Measurements from ENCODE around the gene POLRMT.
A peak's percentile ranks its signal among the peaks of the same experiment; 100 is the strongest.

The POLRMT gene

DNA sequence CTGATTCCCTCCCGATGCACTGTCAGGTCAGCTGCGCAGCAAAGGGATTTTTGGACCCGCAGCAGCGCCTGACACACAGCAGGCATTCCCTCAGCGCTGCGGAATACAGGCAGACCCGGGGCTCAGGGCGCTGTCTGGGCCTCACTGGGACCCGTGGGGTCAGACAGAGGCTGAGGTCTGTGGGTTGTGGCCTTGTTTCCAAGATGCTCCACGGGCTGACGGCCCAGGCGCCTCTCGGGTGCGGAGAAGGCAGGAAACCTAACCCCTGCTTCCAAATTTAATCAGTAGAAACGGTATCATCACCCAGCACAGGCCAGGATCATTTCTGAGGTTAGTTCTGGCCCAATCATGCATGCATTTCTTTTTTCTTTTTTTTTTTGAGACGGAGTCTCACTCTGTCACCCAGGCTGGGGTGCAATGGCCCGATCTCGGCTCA is 30.4 kb upstream of the POLRMT start:
- Mint-ChIP-seq H3K36me3 (ENCODE audit: low read depth) (no peaks in the 10 kb centered on the region), H3K4me3 (peak overlapping the region; percentile 83 to 88 (median 86)), H3K27ac (peak overlapping the region; percentile 52 to 88 (median 63)), H3K9me3 (no peaks in the 10 kb centered on the region), H3K4me1 (peaks cover 28% of the 10 kb centered on the region), H3K27me3 (ENCODE audit: low read depth) (no peaks in the 10 kb centered on the region)
- TF ChIP-seq, protein P1, sequence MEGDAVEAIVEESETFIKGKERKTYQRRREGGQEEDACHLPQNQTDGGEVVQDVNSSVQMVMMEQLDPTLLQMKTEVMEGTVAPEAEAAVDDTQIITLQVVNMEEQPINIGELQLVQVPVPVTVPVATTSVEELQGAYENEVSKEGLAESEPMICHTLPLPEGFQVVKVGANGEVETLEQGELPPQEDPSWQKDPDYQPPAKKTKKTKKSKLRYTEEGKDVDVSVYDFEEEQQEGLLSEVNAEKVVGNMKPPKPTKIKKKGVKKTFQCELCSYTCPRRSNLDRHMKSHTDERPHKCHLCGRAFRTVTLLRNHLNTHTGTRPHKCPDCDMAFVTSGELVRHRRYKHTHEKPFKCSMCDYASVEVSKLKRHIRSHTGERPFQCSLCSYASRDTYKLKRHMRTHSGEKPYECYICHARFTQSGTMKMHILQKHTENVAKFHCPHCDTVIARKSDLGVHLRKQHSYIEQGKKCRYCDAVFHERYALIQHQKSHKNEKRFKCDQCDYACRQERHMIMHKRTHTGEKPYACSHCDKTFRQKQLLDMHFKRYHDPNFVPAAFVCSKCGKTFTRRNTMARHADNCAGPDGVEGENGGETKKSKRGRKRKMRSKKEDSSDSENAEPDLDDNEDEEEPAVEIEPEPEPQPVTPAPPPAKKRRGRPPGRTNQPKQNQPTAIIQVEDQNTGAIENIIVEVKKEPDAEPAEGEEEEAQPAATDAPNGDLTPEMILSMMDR (IDR thresholded peaks at IDR 0.05; ENCODE audit: unreplicated experiment in 3 of 3): no peak

DNA sequence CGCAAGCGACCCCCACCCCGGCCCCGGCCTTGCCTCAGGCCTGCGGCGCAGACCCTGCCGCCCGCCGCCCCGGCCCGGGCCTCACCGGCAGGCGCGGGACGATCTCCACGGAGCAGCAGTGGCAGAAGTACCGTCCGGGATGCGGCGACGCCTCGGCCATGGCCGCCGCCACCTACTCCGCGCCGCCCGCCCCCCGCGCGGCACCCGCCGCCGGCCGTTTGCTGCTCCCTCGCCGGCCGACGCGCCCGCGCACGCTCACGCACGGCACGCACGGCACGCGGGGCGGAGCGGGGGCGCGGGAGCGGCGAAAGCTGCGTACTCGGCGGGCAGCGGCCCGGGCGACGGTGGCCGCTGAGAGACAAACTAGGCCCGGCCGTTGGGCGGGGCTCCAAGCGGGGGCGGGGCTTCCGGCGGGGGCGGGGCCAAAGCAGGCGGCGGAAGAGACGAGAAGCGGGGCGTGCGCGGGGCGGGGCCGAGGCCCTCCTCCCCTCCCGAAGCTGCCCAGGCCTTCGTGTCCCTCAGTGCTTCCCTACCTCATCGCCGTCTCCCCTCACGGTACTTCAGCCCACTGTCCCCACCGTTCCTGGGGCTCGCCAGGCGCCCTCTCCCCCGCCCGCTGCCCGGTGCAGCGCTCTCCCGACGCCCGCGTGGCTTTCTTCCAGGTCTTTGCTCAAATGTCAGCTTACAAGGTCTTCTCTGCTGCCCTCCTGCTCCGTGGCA is 29.8 kb upstream of the POLRMT start, which contains the start of gene RNF126:
Gene RNF126 (minus strand): TSS at position 253 of the 720 bp plus-strand sequence. CDS start 93 bp downstream, at position 160.
- Mint-ChIP-seq H3K4me1 (peaks cover 28% of the 10 kb centered on the region), H3K27me3 (ENCODE audit: low read depth) (no peaks in the 10 kb centered on the region), H3K9me3 (no peaks in the 10 kb centered on the region), H3K27ac (peak within 1 kb of the TSS; percentile 54 to 88 (median 63)), H3K4me3 (peak within 1 kb of the TSS; percentile 83 to 88 (median 86)), H3K36me3 (ENCODE audit: low read depth) (no peaks in the 10 kb centered on the region)
- TF ChIP-seq, protein P1 (IDR thresholded peaks at IDR 0.05; ENCODE audit: unreplicated experiment in 3 of 3): no peak

DNA sequence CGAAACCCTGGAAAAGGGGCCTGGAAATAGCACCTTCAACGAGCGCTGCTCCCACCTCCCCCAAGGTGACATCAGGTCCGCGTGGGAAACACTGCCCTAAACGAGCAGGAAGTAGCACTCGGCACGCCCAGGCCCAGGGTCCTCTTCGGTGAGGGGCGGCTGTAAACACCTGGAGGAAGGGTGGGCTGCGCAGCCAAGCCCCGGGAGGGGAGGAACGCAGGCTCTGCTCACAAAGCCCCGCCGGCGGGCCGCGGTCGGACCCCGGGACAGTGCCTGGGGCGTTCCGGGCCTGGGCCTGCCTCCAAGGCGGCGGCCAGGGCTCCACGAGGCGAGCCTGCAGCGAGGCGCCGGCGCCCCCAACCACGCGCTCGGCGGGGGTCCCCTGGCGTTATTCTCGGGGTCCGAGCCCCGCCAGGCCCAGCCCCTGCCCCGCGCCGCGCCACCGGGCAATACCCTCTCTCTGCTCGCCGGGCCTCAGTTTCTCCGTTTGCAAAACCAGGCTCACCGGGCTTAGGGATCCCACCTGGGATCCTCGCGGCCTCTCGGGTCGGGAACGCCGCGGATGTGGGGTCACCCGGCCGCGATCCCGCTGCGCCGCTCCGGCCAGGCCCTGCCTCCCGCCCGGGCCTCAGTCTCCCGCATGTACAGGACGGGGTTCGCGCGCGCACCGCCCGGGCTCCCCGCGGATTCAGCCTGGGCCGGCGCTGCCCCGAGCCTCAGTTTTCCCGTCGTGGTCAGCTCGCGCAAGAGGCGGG is 29.0 kb upstream of the POLRMT start:
- H3K9me3 Mint-ChIP-seq: no peaks in the 10 kb centered on the region
- peaks cover 28% of the 10 kb centered on the region for H3K4me1 Mint-ChIP-seq
- no peaks in the 10 kb centered on the region for H3K27me3 Mint-ChIP-seq (ENCODE audit: low read depth)
- TF ChIP-seq, protein P1 (IDR thresholded peaks at IDR 0.05; ENCODE audit: unreplicated experiment in 3 of 3): no peak
- H3K4me3 Mint-ChIP-seq: peak overlapping the region; percentile 82 to 83 (median 83)
- no peaks in the 10 kb centered on the region for H3K36me3 Mint-ChIP-seq (ENCODE audit: low read depth)
- peak overlapping the region in 2 of 3 experiments; percentile 54 to 65 for H3K27ac Mint-ChIP-seq

DNA sequence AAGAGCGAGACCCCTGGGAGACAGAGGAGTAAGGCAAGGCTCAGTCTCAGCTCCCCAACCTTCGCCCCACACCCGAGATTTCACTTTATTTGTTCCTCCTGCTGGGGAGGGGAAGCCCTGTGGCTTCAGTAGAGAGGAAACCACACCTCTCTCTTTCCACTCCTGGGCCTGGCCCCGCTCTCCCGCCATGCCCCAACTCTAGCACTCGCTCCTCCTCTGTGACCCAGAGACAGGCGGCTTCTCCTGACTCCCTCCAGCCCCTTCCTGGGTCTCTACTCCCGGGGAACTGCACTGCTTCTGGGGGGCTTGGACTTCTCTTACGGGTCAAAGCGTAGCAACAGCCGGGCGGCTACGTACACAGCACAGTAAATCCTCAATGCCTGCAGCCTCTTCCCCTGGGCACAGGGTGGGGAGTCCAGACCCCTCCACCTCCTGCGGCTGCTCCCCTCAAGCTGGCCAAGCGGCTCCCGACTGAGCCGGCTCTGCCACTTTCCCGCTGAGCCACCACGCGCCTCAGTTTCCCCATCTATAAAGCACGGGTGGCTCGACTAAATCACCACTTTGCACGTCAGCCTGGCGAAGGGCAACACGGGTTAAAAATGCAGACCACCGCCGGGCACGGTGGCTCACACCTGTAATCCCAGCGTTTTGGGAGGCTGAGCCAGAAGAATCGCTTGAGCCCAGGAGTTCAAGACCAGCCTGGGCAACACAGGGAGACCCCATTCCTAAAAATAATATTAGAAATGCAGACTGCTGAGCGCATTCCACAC is 28.3 kb upstream of the POLRMT start:
- Mint-ChIP-seq H3K36me3 (ENCODE audit: low read depth) (no peaks in the 10 kb centered on the region), H3K27ac (peak overlapping the region; percentile 54 to 89 (median 88)), H3K27me3 (ENCODE audit: low read depth) (no peaks in the 10 kb centered on the region), H3K4me3 (peak overlapping the region; percentile 82 to 83 (median 83)), H3K4me1 (peaks cover 28% of the 10 kb centered on the region), H3K9me3 (no peaks in the 10 kb centered on the region)
- TF ChIP-seq, protein P1 (IDR thresholded peaks at IDR 0.05; ENCODE audit: unreplicated experiment in 3 of 3): no peak

DNA sequence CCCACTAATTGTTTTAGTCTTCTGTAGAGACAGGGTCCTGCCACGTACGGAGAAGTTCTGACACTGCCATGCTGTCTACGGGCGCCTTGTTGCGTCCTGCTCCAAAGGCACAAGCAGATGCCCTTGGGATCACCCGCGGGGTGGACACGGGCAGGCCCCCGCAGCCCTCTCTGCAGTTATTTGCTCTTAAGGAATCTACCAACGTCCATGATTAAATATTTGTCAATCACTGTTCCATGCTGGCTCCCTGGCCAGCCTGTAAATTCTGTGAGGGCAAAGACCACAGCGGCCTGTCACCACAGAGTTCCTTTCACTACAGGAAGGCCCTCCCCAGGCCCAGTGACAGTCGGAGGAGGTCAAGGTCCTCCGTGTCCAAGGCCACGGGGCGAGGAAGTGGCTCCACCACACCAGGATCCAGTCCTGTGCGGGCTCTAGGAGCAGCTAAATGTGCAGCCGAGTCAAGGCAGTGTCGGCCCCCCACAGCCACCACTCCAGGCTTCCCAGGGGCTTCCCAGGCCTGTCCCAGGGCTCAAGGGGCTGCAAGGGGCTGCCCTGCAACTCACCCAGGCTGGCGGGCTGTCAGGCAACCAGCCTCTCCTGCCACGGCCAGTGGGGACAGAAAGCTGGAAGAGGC is 27.6 kb upstream of the POLRMT start:
- Mint-ChIP-seq H3K27ac (peak overlapping the region; percentile 54 to 89 (median 88)), H3K4me3 (peak overlapping the region; percentile 82 to 83 (median 83)), H3K36me3 (ENCODE audit: low read depth) (no peaks in the 10 kb centered on the region), H3K4me1 (peaks cover 33% of the 10 kb centered on the region), H3K27me3 (ENCODE audit: low read depth) (no peaks in the 10 kb centered on the region), H3K9me3 (no peaks in the 10 kb centered on the region)
- TF ChIP-seq, protein P1 (IDR thresholded peaks at IDR 0.05; ENCODE audit: unreplicated experiment in 3 of 3): no peak

Data from nephron (organoid).